ENCODE measurements around the gene HSCB. TPM values are rescaled to one million over a fixed set of nuclear protein-coding genes. Genes with fewer than 3 reads are reported as not detected.

The HSCB gene
- total and polyA plus RNA-seq, 4 donors, result 12.2 to 22.1 (median 15.1) TPM

GRCh38 chr22:28718044-28718443 lies 23.8 kb upstream of the HSCB start:
- no peak for TF ChIP-seq FOXA1 (IDR thresholded peaks at IDR 0.05)
- no peak for TF ChIP-seq ATF3 (IDR thresholded peaks at IDR 0.05)
- TF ChIP-seq TAF1 (conservative IDR thresholded peaks at IDR 0.05), result no peak
- no peak for TF ChIP-seq HNF4A (conservative IDR thresholded peaks at IDR 0.05)
- no peak for TF ChIP-seq YY1 (IDR thresholded peaks at IDR 0.05)
- TF ChIP-seq SP1 (IDR thresholded peaks at IDR 0.05), result no peak
- no peak for TF ChIP-seq FOXA2 (IDR thresholded peaks at IDR 0.05)
- TF ChIP-seq REST (IDR thresholded peaks at IDR 0.05), result no peak
- no peak for TF ChIP-seq EGR1 (IDR thresholded peaks at IDR 0.05; ENCODE audit: low read depth in 2 of 2)
- TF ChIP-seq ZBTB33 (IDR thresholded peaks at IDR 0.05), result no peak
- no peak for DNase-seq (ENCODE audit: low spot score)
- 98% methylated on average over 3 of the region's 3 CpGs for WGBS
- H3K36me3 ChIP-seq (ENCODE audit: control insufficient read depth in 4 of 4, insufficient read depth in 3 of 4, low read depth in 1 of 4, low read length in 3 of 4), result no peaks in the 10 kb centered on the region
- H3K27ac ChIP-seq (ENCODE audit: low read depth in 1 of 2, low read length in 2 of 2), result no peak overlapping the region
- no peak overlapping the region for H3K4me3 ChIP-seq (ENCODE audit: low read depth in 1 of 3, low read length in 3 of 3)
- H3K9me3 ChIP-seq (ENCODE audit: control insufficient read depth in 4 of 4, low read length in 3 of 4), result no peaks in the 10 kb centered on the region
- H3K4me1 ChIP-seq (ENCODE audit: control insufficient read depth in 4 of 4, insufficient read depth in 4 of 4, low read length in 3 of 4), result no peaks in the 10 kb centered on the region
- H3K9ac ChIP-seq (ENCODE audit: low read depth in 1 of 2, low read length in 2 of 2), result no peak overlapping the region
- no peaks in the 10 kb centered on the region for H3K27me3 ChIP-seq (ENCODE audit: control insufficient read depth in 4 of 4, insufficient read depth in 4 of 4, low read length in 3 of 4)

- Histone ChIP-seq H3K9ac (ENCODE audit: low read depth in 1 of 2, low read length in 2 of 2) (no peak overlapping the region), H3K4me3 (ENCODE audit: low read depth in 1 of 3, low read length in 3 of 3) (no peak overlapping the region), H3K36me3 (ENCODE audit: control insufficient read depth in 4 of 4, insufficient read depth in 3 of 4, low read depth in 1 of 4, low read length in 3 of 4) (no peaks in the 10 kb centered on the region), H3K4me1 (ENCODE audit: control insufficient read depth in 4 of 4, insufficient read depth in 4 of 4, low read length in 3 of 4) (no peaks in the 10 kb centered on the region), H3K9me3 (ENCODE audit: control insufficient read depth in 4 of 4, low read length in 3 of 4) (no peaks in the 10 kb centered on the region), H3K27me3 (ENCODE audit: control insufficient read depth in 4 of 4, insufficient read depth in 4 of 4, low read length in 3 of 4) (no peaks in the 10 kb centered on the region), H3K27ac (ENCODE audit: low read depth in 1 of 2, low read length in 2 of 2) (no peak overlapping the region)
- TF ChIP-seq JUND (IDR thresholded peaks at IDR 0.05) (no peak), NR2F2 (IDR thresholded peaks at IDR 0.05) (no peak)
- DNase-seq (ENCODE audit: low spot score), result no peak
- 97% methylated on average over 1 of the region's 1 CpG for WGBS
Observed at GRCh38 chr22:28728002-28728401, 13.8 kb upstream of the HSCB start.

GRCh38 chr22:28728621-28729313 lies 13.1 kb upstream of the HSCB start:
- H3K9me3 ChIP-seq (ENCODE audit: control insufficient read depth in 4 of 4, low read length in 3 of 4), result no peaks in the 10 kb centered on the region
- H3K4me1 ChIP-seq (ENCODE audit: control insufficient read depth in 4 of 4, insufficient read depth in 4 of 4, low read length in 3 of 4), result no peaks in the 10 kb centered on the region
- H3K36me3 ChIP-seq (ENCODE audit: control insufficient read depth in 4 of 4, insufficient read depth in 3 of 4, low read depth in 1 of 4, low read length in 3 of 4), result no peaks in the 10 kb centered on the region
- H3K9ac ChIP-seq (ENCODE audit: low read depth in 1 of 2, low read length in 2 of 2), result no peak overlapping the region
- H3K4me3 ChIP-seq (ENCODE audit: low read depth in 1 of 3, low read length in 3 of 3), result no peak overlapping the region
- DNase-seq (ENCODE audit: low spot score), result no peak
- no peaks in the 10 kb centered on the region for H3K27me3 ChIP-seq (ENCODE audit: control insufficient read depth in 4 of 4, insufficient read depth in 4 of 4, low read length in 3 of 4)
- no peak overlapping the region for H3K27ac ChIP-seq (ENCODE audit: low read depth in 1 of 2, low read length in 2 of 2)
- 97% methylated on average over 10 of the region's 10 CpGs for WGBS
- no peak for TF ChIP-seq ZBTB33 (IDR thresholded peaks at IDR 0.05)
- no peak for TF ChIP-seq FOXA1 (IDR thresholded peaks at IDR 0.05)
- no peak for TF ChIP-seq HNF4G (IDR thresholded peaks at IDR 0.05)
- TF ChIP-seq REST (IDR thresholded peaks at IDR 0.05), result no peak
- no peak for TF ChIP-seq TAF1 (conservative IDR thresholded peaks at IDR 0.05)
- TF ChIP-seq RAD21 (IDR thresholded peaks at IDR 0.05), result no peak
- no peak for TF ChIP-seq SP1 (IDR thresholded peaks at IDR 0.05)
- TF ChIP-seq RXRA (IDR thresholded peaks at IDR 0.05), result no peak
- no peak for TF ChIP-seq MAX (IDR thresholded peaks at IDR 0.05)
